Measurements from ENCODE around the gene MAGEF1.

GRCh38 chr3:184725176-184725719, 13.4 kb upstream of the MAGEF1 start:
- TF ChIP-seq CTCF (IDR thresholded peaks at IDR 0.05), result no peak
- no peak for TF ChIP-seq POLR2A (IDR thresholded peaks at IDR 0.05)
